NCI-H187 treated with DMSO at 0.1 percent for 48 hours (cell line): ENCODE data around the gene FIGN.

Source experiments
- DNase-seq: peaks from one replicate; lab custom pipeline; 2025; lab: John Stamatoyannopoulos, UW

Gene FIGN

DNA sequence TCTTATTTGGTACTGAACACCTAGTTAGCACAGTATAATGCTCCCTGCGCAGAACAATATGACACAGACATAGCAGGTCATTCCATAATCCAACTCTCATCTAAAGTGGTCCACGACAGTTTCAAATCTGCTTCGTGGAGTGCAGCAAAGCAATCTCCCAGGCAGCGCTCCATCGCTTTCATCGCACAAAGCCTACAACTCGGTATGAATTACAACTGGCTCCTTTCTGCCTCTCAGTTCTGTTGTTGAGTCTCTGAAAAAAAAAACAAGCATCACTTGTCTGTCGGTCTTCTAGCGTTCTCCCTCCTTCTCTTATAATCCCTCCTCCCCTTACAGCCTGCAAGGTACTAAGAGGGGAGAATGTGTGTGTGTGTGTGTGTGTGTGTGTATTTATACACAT, 123.5 kb downstream of the FIGN start:
- no peak for DNase-seq

DNA sequence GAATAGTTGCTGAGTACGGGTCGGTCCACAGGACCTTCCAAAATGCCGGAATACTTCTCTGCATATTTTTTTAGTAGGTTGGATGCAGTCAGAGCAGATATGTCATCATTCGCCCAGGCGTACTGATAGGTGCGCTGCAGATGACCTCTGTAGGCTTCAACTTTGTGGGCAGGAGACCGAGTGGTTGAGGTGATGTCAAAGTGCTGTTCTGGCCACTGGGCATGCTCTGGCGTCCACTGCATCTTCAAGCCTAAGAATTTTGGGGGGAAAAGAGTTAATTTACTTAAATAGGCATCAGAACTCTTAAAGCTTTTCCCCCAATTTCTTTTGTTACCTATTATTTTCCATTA, 124.3 kb downstream of the FIGN start:
- no peak for DNase-seq

DNA sequence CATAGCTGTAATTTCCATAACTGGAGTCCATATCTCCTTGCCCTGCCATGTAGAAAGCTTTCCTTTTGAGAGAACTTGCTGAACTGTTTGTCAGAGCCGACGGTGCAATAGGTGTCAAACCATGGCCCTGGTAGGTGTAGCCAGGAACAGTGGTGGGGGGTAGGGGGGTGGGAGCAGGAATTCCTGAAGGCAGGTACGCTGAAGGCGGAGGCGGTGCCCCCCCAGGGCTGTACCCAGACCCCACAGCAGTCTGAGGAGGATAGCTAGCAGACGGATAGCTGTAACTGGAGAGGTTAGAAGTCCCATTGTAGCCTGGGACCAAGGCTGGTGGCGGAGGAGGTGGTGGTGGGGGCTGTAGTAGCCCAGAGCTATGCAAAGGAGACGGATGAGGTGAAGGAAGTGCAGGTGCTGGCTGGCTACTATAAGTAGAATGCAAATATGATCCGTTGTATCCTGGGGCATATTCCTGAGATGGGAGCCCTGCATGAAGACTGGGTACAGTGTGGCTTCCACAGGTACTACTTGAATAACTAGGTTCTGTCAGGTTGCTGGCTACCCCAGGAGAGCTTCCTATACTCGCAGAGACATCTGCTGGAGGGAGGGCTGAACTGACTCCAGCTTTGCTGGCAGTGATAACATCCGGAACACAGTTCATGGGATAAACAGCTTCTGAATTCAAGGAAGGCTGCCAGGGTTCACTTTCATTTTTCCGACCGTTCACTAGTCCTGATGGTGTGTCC, 124.8 kb downstream of the FIGN start:
- DNase-seq: no peak

DNA sequence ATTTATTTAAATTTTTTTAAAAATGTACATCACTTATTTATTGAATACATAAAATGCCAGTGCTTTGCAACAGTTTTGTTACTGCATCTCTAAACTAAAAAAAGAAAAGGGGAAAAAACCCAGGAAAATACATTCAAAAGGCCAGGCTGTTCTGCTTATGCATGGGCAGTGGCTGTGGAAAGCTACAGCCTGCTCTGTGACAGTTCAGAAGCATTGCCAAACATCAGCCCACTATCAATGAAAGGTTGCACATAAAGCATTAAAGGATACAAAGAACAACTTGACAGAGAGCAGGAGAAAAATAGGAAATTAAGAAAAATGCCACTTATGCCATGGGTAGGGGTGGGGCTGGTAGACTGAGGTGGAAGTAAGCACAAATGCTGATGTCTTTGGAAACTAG, 128.2 kb downstream of the FIGN start:
- no peak for DNase-seq

DNA sequence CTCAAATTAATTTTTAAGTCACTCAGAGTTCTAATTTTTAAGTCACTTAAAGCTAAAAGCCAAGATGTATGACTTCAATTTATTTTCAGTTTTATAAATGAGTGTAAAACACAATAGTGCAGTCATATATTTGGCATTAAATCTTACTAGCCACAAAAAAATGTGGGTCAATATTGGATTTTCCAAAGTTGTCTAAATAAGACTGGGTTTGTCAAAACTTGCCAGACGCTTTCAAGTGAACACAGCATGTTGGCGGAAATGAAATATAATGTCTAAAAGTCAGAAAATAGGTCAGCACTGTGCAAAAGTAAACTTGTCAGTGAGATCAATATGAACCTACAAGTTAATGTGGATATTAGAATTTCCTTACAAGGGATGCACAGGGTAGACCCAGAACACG, 128.9 kb downstream of the FIGN start:
- no peak for DNase-seq

DNA sequence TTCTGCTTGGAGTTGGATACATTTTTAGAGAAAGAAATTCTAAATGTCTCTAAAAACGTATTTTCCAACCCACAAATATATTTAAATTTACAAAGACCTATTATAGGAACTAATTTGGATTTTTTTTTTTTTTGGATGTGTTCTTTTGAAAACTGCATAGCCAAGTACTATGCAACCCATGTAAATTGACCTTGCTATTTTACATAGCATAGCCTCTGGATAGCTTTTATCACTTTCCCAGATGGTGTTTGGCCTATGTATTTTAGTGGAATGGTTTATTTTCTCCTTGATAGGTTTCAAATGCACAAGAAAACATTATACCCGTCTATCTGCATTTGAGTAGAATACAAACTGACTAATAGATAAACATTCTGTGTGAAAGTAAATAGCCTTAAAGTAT, 130.0 kb downstream of the FIGN start:
- no peak for DNase-seq

DNA sequence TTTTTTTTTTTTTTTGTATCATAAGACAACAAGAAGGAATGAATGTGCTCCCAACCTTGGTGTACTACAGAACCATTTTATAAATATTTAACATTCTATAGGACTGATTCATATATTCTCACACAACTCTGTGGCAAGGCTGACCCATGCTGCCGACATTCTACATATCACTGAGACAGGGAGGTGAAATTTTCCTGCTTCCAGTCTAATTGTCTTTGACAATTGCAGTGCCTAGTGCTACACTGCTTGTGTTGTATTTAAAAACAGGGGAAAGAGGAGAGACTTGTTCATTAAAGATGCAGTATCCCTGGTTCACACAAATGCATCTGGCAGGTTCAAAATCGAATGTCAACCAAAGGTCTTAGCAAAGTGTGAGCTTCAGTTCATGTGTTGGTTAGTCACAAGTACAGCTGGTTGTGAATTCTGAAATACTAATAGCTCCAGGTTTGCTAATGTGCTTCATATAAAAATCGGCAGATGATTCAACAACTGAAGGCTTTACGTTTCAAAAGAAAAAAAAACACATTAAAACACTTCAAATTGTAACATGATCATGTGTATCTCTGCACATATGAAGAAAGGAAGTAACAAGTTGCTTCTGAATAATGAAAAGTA, 130.8 kb downstream of the FIGN start:
- DNase-seq: no peak

DNA sequence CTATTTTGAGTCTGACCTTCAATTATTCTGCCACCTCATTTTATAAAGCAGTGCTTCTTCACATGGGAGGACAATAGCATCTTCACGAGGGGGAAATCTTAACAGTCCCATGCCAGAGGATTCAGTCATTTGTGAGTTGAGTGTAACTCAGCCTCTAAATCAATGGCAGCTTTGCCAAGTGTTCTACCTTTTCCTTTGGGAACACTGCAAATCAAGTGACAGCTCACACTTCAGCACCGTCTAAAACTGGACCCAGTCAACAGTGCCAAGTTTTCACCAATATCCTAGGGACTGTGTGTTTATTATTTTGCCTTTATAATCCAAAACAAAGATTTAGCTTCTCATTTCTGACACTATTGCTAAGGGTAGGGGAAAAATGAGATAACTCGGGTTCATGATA, 133.6 kb downstream of the FIGN start:
- DNase-seq: no peak

DNA sequence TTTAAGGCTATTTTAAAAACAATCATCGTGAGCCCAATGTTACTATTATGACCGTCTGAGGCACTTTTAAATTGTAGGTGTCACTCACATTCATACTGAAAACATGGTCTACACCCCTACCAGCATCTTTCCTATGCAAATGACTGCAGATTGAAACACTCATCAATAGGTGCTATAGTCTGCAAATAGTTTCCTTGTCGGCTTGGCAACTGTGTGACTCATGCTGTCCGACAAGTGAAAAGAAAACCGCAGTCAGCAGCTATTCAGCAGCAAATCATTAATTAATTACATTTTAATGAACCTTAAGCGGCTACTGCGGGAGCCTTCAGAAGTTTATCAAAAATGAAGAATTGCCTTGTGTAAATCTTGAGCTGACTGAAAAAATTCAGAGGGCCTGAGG, 134.4 kb downstream of the FIGN start:
- DNase-seq: no peak

DNA sequence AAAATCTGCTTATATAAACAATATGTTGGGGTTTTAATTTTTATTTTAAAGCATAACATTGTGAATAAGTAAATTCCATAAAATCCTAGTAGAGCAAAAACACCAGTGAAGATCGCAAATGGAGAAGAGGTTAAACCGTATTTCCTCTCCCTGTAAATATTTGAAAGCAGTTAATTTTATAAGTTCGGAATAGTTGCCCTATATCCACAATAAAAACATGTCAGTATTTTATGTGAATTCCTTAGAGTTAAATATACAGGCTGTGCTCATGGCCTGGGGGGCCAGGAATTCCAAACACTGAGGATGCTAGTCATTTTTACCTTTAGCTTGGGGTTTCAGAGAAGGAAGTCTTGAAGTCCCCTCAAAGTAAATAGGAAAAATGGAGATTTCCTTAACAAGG, 135.0 kb downstream of the FIGN start:
- DNase-seq: no peak

DNA sequence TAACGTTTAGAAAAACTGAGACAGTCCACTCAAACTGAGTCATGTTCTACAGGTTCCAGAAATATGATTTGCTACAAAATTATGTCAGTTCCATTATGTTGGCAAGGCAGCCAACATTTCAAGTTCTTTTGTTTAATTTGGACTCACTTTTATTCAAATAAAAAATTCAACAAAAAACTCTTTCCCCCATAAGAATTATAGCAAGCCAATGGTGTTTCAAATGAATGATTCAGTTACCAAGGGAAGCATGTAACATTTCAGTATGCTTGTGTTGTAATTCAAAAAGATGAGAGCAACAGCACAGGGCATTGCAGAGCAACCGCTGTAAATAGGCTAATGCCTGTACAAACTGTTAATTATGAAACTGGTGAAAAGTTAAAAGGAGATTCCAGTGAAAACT, 140.8 kb downstream of the FIGN start:
- no peak for DNase-seq

DNA sequence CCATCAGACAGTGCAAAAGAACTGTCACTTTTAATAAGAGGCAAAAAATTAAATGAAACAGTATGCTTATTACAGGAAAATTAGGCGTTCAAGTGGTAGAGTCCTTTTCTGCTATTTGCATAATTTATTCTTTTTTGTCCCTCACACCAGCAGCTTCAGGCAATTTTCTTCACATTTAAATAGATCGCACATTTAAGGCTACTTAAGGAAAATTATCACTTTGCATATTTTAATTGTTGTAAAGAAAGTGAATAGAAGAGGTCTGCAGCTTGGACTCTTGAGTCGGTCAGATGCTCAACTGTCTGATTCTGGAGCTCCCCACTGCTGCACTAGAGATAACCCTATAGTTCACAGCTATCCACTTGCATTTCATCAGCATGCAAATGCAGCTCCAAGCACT, 141.3 kb downstream of the FIGN start:
- DNase-seq: no peak

DNA sequence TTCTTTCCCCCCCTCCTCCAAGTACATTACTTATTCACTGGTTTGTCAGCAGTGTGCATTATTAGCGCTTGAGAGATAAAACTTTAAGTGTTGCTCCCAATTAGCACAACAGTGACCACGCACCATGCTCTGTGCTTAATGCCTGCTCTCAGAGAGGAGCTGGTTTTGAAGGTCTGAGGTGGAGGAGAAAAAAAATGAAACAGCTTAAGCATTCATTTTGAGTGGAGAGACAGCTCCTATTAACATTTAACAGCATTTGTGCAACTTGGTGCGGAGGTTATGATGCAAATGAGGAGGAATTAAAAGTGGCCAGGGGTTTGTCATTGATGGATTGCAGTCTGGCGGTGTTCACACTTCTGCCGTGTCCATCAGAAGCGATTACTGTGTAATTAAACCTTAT, 141.8 kb downstream of the FIGN start:
- no peak for DNase-seq

DNA sequence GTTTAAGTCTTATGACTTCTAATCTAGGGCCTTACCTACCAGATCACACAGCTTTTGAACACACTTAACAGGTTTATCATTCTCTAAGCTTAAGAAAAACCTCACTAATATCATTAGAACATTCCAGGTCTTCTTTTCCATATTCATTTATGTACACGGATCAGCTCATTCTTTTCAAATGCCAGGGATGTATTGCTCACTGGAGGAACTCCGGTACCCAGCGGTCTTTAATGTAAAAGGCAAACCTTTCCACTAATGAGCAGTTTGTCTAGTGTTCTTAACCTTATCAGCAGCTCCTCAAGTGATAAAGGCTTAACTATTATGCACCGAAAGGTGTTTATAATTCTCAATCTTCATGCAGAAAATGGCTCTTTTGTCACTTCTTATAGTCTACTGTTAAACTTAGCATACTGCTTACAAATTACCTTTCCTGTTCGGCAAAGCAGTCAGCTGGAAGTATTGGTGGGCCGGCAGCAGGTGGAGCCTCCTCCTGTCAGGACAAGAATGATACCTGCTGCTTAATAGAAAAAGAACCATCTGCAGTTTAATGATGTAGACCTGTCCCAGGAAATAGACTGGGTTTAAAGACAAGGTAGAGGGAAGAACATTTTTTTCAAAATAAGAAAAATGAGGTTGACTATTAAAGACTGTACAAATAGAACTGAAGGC, 142.7 kb downstream of the FIGN start:
- DNase-seq: no peak

DNA sequence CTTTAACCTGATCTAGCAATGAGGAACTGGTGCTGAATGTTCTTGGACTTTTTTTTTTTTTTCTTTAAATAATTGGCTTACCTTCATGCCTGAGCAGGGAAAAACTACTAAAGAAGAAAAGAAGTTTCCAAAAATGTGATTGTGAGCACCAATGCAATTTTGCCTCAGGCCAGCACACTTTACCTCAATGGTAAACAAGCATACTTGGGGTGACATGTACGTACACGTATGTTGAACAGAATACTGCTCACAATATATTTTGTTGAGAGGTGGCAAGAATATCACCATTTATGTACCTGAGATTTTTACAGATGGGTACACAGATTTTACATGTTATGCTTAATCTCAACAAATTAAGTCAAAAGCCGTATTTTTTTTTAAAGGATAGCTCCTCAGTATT, 144.3 kb downstream of the FIGN start:
- DNase-seq: no peak

DNA sequence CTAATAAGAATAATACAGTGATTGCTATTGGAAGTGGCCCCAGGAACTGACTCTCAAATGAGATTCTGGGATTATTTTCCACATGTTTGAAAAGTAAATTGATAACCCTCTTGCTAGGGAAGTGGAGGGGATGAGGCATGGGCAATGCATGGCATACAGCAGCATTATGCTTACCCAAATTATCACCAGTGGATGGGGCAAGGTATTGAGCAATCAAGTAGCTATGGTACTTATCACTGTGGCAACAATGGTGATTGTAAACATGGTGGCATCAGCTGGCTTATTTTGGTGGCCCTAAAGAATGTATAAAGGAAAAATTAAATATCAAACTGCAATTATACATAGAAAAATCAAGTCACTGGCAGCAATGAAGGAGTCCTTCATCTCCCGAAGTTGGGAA, 155.1 kb downstream of the FIGN start:
- DNase-seq: no peak

DNA sequence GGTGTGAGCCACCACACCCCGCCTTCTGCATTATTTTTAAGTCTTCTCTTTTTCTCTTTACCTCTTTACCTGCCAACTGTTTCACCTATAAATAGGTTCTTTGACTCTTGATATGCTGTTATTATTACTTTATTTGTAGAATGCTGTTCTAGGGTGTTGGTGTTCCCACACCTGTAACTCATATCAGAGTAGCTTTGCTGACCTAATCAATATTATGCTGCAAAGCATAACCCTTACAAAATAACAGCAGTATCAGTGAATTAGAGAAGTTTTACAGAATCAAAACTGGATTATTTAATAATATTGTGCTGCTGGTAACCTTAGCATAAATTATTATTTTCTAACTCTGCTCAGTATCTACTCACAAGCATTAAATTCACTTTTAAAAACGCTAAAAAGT, 161.5 kb downstream of the FIGN start:
- no peak for DNase-seq

DNA sequence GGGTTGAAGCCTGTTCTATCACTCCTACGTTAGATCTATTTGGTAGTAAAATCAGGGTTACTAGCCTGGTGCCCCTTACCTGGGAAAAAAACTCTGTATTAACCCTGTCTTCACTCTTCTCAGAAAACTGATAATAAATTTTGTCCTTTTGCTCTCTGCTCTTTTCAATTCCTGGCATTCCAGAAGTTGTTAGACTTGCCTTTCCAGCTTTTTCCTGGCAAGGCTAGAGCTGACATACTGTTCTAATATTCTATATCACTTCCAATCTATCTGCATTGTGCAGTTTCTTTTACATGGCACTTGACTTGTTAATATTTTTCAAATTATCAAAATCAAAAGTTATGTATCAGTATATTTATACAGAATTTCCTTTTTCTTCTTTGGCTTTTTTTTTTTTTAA, 162.2 kb downstream of the FIGN start:
- no peak for DNase-seq

DNA sequence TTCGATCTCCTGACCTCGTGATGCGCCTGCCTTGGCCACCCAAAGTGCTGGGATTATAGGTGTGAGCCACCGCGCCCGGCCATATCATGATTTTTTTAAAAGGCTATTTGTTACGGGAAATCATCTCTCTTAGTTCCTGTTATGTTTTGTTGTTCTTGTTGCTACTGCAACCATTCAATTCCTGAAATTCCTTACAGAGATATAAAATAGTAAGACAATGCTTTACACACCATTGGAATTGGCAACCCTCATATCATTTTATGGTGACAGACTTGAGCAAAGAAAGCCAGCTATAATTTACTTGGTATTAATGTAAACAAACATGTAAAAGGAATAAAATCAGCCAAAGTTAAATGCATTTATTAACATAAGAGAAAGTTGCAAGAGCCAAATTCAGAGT, 163.0 kb downstream of the FIGN start:
- DNase-seq: no peak

DNA sequence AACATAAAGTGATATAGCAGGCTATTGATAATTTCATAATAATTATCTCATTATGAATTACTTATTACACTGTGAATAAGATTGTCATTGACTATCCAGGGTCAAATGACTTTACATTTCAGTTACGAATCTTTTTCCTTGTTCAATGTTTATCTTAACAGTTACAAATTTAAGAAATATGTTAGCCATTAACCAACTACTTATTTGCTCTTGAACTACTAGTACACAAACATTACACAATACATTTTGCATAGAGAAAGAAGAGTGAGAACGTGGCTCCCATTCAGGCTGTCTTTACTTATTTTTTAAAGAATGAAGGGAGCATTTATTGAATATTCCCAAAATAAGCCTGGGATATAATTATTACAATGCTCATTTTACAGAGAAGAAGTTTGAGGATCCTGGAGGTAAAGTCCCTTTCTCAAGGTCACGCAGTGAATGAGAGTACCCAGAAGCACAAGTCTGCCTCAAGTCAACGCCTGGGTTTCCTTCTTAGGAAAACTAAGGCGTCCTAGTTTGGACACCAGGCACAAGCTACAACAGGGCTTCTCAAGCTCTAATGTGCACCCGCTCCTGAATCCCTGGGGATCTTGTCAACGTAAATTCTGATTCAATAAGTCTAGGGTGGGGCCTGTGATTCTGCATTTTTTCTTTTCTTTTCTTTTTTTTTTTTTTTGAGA, 164.2 kb downstream of the FIGN start:
- DNase-seq: no peak

DNA sequence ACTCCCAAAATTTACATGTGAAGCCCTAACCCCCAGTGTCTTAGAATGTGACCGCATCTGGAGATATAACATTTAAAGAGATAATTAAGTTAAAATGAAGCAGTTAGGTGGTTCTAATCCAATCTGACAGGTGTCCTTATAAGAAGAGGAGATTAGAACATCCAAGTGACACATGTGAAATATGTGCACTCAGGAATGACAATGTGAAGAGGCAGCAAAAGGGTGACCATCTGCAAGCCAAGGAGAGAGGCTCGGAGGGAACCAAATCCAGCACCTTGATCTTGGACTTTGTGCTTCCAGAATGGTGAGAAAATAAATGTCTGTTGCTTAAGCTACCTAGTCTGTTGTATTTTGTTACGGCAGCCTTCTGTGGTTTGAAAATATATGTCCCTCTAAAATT, 165.4 kb downstream of the FIGN start:
- DNase-seq: no peak

DNA sequence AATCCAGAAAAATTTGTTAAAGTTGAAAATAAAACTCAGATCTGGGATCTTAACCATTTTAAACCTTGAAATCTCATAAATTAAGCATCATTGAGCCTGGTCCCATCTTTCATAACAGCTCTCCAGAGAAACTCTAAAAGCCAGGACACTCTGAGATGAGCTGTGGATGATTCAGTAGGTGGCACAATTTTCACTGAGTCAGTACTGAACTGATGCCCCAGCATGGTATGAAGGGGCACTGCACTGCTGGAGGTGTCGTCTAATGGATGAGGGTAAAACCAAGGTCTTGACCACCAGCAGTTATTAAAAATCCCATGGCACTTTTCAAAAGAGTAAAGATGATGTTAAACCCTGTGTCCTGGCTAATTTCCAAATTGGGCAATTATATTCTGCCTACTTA, 170.6 kb downstream of the FIGN start:
- no peak for DNase-seq

DNA sequence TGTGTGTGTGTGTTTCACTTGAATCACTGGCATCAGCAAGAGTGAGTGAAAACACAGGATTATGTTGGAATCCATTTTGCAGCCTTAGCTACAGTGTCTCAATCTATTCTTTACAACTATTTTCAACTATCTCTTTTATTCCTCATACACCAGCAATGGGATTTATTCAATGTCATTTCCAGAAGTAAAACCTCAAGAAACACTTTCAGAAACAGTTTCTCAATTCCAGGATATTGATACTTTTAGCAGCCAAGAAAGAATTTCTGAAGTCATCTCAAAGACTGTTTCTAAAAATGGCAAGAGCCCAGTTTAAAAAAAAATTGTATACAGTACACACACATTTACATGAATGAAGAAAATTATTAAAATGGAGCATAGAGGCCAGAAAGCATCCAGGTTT, 171.6 kb downstream of the FIGN start:
- DNase-seq: no peak
